Esophagus mucosa (tissue), 1 donor: Measurements from ENCODE around the gene PPP2R5B. TPM values are rescaled to one million over a fixed set of nuclear protein-coding genes. Genes with fewer than 3 reads are reported as not detected.

ENCODE experiments used
- ATAC-seq: fragments of 200-7000 bp; cut with Tn5 transposase; one replicate; pipeline ENCODE4 v1.9.1; 2020
- total RNA-seq: library from RNA; stranded (reverse); gene quantifications from one replicate; pipeline ENCODE4 v1.2.4, GENCODE V29; 2023
- donor health status: DM: yes; HTN: yes; CAD: no.

Gene PPP2R5B
- total RNA-seq, 1 donor from 2014 or later, result 7.0 TPM

DNA sequence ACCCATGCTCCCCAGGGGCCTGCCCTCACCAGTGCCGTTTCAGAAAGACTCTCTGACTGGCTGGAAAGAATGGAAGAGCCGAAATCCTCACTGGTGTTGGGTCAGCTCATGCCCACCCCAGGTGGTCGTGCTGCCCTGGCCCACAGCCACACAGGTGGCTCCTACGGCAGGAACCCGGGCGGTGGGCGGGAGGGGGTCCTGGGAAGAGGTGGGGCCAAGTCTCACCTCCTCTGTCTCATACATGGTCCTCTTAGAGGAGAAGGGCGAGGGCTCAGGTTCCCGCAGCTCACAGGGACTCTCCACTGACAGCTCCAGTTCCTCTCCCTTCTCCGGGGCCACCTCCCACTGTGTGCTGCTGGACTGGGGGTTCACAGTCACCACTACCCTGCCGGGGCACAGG, 15.7 kb upstream of the PPP2R5B start:
- no peak for ATAC-seq

DNA sequence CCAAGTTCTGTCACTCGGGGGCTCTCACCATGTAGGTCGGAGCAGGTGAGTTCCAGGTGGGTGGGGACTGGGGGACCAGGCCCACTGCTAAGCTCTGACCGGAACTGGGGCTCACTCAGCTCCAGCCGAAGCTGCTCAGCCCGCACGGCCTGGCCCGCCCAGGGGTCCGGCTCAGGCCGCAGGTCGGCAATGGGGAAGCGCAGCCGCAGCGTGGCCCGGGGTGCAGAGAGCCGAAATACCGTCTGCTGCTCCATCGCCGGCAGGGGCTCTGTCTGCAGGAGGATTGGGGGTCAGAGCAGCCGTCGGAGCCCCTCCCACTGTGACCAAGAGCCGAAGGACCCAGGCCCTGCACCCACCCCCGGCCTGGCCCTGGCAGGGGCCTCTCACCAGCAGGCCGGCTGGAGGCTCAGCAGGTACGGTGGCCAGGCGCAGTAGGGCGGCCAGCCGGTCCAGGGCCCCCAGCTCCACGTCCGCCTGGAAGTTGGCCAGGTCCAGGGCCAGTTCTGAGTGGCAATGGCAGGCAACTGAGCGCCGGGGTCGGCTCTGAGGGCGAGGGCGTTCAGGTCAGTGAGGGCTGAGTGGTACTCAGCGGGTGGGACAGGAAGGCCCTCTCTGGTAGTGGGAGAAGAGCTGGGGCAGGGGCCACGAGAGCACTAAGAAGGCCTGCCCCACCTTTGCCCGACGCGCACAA, 14.7 kb upstream of the PPP2R5B start:
- no peak for ATAC-seq

DNA sequence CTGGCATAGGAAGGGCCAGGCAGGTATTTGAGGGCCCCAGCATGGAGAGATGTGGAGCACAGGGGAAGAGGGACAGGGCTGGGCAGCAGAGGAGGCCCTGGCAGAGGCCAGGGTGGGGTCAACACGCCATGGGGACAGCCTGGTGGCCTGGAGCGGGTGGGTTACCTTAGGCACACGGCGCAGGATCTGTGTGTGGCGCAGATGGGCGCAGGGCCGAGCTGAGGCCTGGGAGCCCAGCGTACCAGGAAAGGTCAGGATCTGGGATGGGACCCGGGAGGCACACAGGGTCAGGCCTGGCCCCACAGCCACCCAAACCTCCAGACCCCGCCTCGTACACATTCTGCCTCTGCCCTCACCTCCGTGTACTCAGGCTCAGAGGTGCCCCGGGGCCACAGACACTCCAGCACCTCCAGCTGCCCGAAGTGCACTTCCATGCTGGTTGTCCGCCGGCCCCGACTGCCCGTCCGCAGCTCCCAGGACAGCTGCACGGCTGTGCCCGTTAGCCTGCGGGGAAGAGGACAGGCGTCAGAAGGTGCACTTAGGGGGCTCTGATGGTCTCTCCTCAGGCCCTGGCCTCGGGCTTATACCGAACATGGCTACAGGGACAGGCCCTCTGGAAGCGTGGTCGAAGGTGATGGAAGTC, 13.9 kb upstream of the PPP2R5B start:
- ATAC-seq, result no peak

GRCh38 chr11:64911142-64911541, 13.3 kb upstream of the PPP2R5B start:
- ATAC-seq, result no peak

- ATAC-seq, result no peak
These were observed 12.8 kb upstream of the PPP2R5B start for GRCh38 chr11:64911689-64912088.

GRCh38 chr11:64913171-64913727, 11.2 kb upstream of the PPP2R5B start:
- ATAC-seq, result no peak

DNA sequence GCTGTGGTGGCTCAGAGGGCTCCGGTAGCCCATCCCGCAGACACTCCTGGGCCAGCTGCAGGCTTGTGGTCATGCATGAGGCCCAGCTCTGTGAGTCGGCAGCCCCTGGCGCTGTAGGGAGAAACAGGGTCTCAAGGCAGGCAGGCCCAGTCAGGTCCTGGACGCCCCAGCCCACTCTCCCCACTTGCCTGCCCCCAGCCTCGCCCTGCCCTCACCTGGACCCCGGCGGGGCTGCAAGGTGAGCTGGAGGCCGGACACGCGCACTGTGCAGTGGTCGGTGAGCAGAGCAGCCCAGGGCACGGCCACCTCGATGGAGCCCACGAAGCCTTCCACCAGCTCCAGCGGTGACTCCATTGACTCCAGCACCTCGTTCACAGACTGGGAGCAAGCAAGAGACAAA, 10.4 kb upstream of the PPP2R5B start:
- ATAC-seq, result no peak

DNA sequence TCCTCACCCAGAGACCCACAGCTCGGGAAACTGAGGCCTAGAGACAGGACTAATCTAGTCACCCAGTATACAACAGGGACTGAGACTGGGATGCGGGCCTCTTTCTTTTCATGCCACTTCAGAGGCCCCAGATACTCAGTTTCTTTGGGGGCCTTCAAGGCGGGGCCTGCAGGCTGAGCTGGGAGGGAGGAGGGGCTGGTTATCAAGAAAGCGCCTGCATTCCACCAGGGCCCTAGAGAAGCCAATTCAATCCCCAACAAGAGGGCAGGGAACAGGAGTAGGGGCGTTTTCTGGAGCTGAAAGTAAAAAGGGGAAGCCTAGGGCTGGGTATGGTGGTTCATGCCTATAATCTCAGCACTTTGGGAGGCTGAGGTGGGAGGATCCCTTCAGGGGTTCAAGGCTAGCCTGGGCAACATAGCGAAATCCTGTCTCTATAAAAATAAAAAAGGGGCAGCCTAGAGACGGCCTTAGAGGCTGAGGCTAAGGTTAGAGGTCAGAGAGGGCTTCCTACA, 9.1 kb upstream of the PPP2R5B start:
- ATAC-seq, result no peak

DNA sequence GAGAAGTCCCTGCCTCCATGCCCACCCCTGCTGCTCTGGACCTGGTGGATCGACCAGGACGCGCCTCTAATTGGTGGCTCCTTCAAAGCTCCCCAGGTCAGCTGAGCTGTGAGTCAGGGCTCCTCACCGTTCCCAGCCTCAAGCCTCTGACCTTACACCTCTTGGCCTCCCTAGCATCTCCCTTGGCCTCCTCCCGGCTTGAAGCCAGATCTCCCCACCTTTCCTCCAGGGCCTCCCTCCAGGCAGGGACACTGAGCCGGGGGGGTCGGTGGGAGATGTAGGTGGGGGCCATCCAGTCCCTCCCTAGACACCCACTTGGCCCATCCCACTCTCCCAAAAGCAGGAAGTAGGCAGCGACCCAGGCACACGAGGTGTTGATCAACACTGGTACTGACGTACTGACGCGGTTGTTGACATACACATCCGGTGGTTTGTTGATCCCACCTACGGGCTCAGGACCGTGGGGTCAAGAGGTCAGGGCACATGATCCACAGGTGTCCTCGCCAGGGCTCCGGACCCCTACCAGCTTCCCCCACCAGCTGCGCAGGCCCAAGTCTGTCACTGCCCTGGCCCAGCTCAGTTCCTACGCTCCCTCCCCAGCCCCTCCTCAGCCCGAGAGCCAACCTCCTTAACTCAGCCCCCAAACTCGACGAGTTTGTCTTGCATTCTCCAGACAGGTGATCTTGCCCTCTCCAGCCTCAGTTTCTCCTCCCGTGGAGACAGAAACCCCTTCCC, 8.3 kb upstream of the PPP2R5B start:
- ATAC-seq, result peak; percentile 17

DNA sequence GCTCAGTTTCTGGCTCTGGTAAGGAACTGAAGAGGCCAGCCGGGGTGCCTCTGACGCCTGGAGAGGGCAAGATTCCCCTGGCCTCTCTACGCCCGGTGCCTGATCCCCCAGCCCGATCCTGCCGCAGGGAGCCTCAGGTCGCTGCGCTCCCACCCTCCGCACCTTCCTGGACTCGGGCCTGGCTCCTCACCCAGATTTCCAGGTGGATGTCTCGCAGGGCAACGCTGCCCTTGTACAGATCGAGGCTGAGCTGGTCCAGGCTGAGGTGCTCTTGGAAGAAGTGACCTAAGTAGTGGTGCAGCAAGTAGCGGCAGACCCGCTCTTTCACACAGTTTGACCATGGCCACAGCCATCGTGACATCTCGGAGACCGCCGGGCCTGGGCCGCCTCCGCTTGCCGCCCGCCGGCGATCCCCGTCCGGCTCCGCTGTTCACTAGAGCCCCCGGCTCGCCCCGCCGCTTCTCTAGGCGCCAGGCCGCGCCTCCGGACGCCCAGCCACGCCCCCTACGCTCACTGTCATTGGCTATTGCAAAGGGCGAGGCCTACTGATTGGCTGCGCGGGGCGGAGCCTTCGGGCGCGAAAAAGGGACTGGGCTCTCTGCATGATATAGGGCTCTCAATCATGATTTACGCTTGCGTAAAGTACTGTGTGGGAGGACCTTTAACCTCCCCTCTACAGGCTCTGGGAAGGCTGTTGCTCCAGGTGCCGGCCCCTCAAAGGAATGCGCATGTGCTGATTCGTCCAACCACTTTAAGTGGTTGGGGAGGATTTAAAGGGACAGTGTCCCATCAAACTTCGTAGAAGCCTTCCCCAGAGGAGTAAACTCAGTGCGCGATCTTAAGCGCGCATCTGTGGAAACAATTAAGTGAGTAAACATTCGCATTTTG, 7.5 kb upstream of the PPP2R5B start, which contains the start of gene ATG2A:
Gene ATG2A (minus strand): TSS at position 435 of the 888 bp plus-strand sequence. CDS start 74 bp downstream, at position 361.
- peak; percentile 98 for ATAC-seq

GRCh38 chr11:64917663-64917995, 6.9 kb upstream of the PPP2R5B start:
- no peak for ATAC-seq

DNA sequence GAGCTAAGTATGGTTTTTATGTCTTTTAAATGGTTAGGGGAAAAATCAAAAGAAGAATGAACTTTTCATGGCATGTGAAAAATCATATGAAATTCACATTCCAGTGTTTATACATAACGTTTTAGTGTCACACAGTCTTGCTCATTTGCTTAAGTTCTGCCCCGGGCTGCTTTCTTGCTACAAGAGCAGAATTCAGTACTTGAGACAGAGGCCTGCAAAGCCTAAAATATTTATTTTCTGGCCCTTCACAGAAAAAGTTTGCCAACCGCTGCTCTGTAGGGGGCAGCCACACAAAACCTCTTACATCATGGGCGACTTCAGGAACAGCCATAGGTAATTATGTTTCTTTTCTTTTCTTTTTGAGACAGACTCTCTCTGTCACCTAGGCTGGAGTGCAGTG, 6.5 kb upstream of the PPP2R5B start:
- no peak for ATAC-seq

- ATAC-seq, result no peak
These were observed 4.9 kb upstream of the PPP2R5B start for GRCh38 chr11:64919627-64920026.

GRCh38 chr11:64920124-64920523, 4.4 kb upstream of the PPP2R5B start:
- no peak for ATAC-seq

- ATAC-seq, result no peak
These were observed 3.1 kb upstream of the PPP2R5B start for GRCh38 chr11:64921384-64921783.

DNA sequence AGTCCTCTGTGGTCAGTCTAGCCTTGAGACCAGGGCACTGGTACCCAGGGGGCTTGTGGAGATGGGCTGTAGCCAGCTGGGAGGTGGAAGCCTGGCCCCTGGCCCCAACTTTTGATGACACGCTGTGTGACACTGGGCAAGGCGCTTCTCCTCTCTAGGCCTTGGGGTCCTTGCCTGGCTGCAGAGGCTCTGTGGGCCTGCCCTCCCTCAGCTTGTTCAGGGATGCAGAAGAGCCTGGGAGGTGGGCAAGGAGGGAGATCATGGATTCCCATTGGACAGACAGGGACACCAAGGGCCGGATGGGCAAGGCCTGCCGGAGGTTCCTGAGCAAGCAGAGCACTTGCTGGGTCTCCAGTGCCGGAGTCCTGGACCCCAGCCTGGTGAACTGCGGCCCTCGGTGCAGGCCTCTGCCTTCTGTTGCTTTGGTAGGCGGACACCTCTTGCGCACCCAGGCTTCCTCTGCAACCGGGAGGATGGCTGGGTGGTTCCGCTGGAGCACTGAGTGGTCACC, 1.3 kb upstream of the PPP2R5B start:
- ATAC-seq, result no peak

GRCh38 chr11:64924910-64925284, 408 bp downstream of the PPP2R5B start:
- ATAC-seq, result peak; percentile 15

DNA sequence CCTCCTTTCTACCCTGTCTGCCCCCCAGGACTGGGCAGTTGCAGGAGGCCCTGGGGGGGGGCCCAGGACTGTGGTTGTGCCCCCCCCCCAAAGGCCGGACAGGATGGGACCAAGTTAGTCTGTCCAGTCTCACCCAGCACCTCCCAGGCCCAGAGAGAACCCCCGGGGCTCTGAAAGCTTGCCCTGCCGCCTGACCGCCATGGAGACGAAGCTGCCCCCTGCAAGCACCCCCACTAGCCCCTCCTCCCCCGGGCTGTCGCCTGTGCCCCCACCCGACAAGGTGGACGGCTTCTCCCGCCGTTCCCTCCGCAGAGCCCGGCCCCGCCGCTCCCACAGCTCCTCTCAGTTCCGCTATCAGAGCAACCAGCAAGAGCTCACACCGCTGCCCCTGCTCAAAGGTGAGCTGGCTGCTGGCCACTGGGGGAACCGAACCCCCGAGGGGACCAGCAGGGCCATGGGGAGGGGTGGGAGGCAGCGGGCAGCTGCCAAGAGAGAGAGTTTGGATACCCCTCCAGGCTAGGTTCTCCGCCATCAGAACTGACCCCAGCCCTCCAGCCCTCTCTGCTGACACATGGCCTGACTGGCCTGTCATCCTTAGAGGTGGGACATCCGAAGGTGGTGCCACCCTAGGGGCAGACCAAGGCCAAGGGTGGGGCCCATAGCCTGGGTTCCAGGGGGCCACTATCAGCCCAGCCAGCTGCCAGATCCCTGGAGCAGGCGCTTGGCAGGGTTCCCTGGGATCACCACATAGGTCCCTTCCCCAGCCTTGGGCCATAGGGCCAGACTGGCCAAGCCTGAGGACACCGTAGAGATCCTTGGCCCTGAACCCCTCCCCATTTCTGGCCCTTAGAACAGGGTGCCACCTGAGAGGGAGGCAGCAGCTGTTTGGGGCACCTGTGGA, 1.3 kb downstream of the PPP2R5B start:
- no peak for ATAC-seq

DNA sequence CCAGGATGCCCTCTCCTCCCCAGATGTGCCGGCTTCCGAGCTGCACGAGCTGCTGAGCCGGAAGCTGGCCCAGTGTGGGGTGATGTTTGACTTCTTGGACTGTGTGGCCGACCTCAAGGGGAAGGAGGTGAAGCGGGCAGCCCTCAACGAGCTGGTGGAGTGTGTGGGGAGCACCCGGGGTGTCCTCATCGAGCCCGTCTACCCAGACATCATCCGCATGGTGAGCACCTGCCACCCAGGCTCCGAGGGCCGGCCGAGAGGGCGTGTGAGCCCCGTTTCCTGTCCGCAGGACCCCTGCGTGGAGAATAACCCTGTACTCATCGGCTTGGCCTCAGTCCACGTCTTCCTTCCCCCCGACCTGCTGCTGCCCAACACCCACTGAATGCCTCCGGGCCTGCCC, 2.2 kb downstream of the PPP2R5B start:
- ATAC-seq, result no peak

DNA sequence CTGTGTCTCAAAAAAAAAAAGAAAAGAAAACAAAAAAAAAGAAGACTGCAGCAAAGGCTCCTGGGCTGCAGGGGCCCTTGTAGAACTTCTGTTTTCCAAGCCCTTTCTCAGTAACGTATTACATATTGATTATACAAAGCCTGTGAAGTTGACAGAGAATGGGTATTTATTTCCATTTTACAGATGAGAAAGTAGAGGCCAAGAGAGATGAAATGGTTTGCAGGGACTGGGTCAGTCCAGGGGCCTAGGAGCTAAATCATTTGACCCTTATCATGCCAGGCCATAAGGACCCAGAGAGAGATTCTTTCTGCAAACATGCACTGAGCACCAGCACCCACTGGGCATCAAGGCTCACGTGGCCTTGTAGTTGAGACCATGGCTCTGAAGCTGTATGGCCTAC, 4.5 kb downstream of the PPP2R5B start:
- no peak for ATAC-seq

DNA sequence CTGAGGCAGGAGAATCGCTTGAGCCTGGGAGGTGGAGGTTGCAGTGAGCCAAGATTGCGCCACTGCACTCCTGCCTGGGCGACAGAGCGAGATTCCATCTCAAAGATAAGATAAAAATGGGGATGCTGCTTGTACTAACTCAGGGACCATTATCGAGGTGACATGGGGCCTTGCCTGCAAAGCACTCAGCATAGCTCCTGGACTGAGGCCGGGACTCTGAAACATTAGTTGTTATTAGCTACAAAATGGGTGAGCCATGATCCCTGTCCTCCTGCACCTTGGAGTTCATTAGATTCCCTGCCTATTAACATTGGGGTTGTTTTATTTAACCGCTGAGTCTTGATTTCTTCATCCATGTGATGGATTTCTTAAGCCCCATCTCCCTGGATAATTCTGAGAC, 5.1 kb downstream of the PPP2R5B start:
- ATAC-seq, result no peak
